K562 (cell line): Measurements from ENCODE around the gene TRIM23. TPM values are rescaled to one million over a fixed set of nuclear protein-coding genes. Genes with fewer than 3 reads are reported as not detected.

ENCODE experiments used
- BCOR ChIP-seq: fragments of 450-650 bp; IDR thresholded peaks from 2 replicates; pipeline ENCODE4 v1.6.1; 2016
- MAFG ChIP-seq: fragments of 450-650 bp; conservative IDR thresholded peaks from 2 replicates; pipeline ENCODE4 v1.6.1; 2016; ENCODE audit warnings: missing genetic modification characterization, missing compliant biosample characterization
- NCOA2 ChIP-seq, 2 experiments: fragments of 450-650 bp; IDR thresholded peaks; 2 replicates each; pipeline ENCODE4 v1.6.1; 2018; ENCODE audit warnings: mild to moderate bottlenecking in 2 of 2, moderate library complexity in 1 of 2; ENCODE audit not compliant: partially characterized antibody in 2 of 2
- RBBP5 ChIP-seq: fragments of 200-600 bp; sonication (generic); IDR thresholded peaks from 2 replicates; pipeline ENCODE4 v1.6.1; 2012; ENCODE audit warnings: borderline replicate concordance, mild to moderate bottlenecking, low read length, control low read depth, inconsistent platforms; ENCODE audit not compliant: insufficient read depth, poor library complexity, severe bottlenecking
- RBM14 ChIP-seq: fragments of 200-400 bp; formaldehyde crosslinking; IDR thresholded peaks from 2 replicates; pipeline ENCODE4 v1.6.1; 2018; ENCODE audit warnings: low read depth, mild to moderate bottlenecking, low read length, moderate library complexity, borderline replicate concordance; ENCODE audit not compliant: insufficient read depth
- SMARCA4 ChIP-seq: fragments of 450-650 bp; IDR thresholded peaks from 2 replicates; pipeline ENCODE4 v1.6.1; 2016
- ZC3H11A ChIP-seq: IDR thresholded peaks from 2 replicates; pipeline ENCODE4 v1.6.1; 2012; ENCODE audit warnings: low read depth, low read length, improper control_type of control experiment
- polyA plus RNA-seq, 8 experiments: library from polyadenylated mRNA; depleted of rRNA in 4 of 8; stranded (reverse) in 5 of 8; unstranded in 3 of 8; fragments of >200 nt; fragmentation: Nextera tagmentation in 2 of 8; fragmentation: Illumina TruSeq in 1 of 8; extraction: Ambion mirVana in 2 of 8; extraction: Trizol in 1 of 8; gene quantifications; 2 replicates each; pipeline versions ENCODE4 v1.2.1 to v1.2.3, GENCODE V29; 2011 to 2014; ENCODE audit warnings: inconsistent platforms in 1 of 8, missing spikeins in 1 of 8
- total RNA-seq, 7 experiments: library from RNA; depleted of rRNA in 6 of 7; stranded (reverse); fragments of >200 nt in 6 of 7; fragmentation: Illumina TruSeq in 2 of 7; extraction: Trizol in 2 of 7; gene quantifications; 2 replicates each; pipeline versions ENCODE4 v1.2.1 to v1.2.3, GENCODE V29; 2011 to 2021; ENCODE audit warnings: low replicate concordance in 1 of 7
- TF ChIP-seq, protein P1 (sequence below): fragments of 200-800 bp; sonication (Bioruptor generic); IDR thresholded peaks from 2 replicates; pipeline ENCODE4 v1.6.1; 2016; ENCODE audit warnings: missing genetic modification characterization, missing compliant biosample characterization
- TF ChIP-seq, protein P2 (sequence below): fragments of 450-650 bp; IDR thresholded peaks from 2 replicates; pipeline ENCODE4 v1.6.1; 2016; ENCODE audit warnings: mild to moderate bottlenecking, moderate library complexity

The TRIM23 gene
- total and polyA plus RNA-seq, 9 of the 15 experiments (the other 6 are each of a cell fraction or from before 2014, with no cell fraction given) = 2.4 to 8.5 (median 4.9) TPM

DNA sequence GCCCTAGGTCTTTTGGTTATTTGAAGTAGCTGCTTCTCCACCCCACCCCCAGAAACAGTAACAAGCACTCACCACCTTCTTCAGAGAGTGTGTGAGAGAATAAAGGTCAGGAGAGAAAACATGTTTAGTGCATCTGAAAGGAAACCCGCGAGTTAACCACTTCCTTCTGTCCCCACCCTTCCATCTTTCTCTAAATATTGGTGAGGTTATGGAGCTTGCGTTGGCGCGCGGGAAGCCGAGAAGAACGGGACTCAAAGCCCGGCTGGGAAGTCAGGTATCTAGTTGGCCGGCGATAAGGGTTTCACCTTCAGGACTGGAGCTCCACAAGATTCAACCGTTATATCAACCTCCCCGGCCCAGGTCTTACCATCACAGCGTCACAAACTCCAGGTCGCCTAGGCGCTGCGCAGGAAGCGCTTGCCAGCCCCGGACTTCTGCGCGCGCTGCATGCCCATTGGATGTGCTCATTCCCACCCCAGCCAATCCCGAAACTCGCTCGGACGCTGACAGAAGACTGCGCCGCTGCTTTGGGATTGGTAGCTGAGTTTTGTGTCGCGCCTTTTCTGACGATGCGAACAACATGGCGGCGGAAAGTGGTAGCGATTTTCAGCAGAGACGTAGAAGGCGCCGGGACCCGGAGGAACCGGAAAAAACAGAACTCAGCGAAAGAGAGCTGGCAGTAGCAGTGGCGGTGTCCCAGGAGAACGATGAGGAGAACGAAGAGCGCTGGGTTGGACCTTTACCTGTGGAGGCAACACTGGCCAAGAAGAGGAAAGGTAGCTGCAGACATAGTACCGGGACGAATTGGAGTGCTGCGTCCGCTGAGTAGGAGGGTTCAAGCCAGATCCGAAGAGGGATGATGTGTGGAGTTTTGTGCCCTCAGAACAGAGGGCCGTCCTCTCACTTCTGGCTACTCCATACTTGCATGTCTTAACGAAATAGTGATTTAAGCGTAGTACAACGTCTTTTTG, 61.1 kb downstream of the TRIM23 start, which contains the start of the genes CENPK and PPWD1 (continued):
- TF ChIP-seq, protein P1, sequence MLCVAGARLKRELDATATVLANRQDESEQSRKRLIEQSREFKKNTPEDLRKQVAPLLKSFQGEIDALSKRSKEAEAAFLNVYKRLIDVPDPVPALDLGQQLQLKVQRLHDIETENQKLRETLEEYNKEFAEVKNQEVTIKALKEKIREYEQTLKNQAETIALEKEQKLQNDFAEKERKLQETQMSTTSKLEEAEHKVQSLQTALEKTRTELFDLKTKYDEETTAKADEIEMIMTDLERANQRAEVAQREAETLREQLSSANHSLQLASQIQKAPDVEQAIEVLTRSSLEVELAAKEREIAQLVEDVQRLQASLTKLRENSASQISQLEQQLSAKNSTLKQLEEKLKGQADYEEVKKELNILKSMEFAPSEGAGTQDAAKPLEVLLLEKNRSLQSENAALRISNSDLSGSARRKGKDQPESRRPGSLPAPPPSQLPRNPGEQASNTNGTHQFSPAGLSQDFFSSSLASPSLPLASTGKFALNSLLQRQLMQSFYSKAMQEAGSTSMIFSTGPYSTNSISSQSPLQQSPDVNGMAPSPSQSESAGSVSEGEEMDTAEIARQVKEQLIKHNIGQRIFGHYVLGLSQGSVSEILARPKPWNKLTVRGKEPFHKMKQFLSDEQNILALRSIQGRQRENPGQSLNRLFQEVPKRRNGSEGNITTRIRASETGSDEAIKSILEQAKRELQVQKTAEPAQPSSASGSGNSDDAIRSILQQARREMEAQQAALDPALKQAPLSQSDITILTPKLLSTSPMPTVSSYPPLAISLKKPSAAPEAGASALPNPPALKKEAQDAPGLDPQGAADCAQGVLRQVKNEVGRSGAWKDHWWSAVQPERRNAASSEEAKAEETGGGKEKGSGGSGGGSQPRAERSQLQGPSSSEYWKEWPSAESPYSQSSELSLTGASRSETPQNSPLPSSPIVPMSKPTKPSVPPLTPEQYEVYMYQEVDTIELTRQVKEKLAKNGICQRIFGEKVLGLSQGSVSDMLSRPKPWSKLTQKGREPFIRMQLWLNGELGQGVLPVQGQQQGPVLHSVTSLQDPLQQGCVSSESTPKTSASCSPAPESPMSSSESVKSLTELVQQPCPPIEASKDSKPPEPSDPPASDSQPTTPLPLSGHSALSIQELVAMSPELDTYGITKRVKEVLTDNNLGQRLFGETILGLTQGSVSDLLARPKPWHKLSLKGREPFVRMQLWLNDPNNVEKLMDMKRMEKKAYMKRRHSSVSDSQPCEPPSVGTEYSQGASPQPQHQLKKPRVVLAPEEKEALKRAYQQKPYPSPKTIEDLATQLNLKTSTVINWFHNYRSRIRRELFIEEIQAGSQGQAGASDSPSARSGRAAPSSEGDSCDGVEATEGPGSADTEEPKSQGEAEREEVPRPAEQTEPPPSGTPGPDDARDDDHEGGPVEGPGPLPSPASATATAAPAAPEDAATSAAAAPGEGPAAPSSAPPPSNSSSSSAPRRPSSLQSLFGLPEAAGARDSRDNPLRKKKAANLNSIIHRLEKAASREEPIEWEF (CRISPR knock-in tag) = no peak
- TF ChIP-seq ZC3H11A (peak; percentile 63; the same call in 1 of the 2 replicates), NCOA2 (IDR thresholded peaks at IDR 0.05; ENCODE audit: partially characterized antibody in 2 of 2) (no peak), SMARCA4 (no peak; the same call in 1 of the 2 replicates), MAFG (tag) (no peak), RBM14 (no peak), BCOR (no peak), RBBP5 (peak; percentile 94)
- TF ChIP-seq, protein P2, sequence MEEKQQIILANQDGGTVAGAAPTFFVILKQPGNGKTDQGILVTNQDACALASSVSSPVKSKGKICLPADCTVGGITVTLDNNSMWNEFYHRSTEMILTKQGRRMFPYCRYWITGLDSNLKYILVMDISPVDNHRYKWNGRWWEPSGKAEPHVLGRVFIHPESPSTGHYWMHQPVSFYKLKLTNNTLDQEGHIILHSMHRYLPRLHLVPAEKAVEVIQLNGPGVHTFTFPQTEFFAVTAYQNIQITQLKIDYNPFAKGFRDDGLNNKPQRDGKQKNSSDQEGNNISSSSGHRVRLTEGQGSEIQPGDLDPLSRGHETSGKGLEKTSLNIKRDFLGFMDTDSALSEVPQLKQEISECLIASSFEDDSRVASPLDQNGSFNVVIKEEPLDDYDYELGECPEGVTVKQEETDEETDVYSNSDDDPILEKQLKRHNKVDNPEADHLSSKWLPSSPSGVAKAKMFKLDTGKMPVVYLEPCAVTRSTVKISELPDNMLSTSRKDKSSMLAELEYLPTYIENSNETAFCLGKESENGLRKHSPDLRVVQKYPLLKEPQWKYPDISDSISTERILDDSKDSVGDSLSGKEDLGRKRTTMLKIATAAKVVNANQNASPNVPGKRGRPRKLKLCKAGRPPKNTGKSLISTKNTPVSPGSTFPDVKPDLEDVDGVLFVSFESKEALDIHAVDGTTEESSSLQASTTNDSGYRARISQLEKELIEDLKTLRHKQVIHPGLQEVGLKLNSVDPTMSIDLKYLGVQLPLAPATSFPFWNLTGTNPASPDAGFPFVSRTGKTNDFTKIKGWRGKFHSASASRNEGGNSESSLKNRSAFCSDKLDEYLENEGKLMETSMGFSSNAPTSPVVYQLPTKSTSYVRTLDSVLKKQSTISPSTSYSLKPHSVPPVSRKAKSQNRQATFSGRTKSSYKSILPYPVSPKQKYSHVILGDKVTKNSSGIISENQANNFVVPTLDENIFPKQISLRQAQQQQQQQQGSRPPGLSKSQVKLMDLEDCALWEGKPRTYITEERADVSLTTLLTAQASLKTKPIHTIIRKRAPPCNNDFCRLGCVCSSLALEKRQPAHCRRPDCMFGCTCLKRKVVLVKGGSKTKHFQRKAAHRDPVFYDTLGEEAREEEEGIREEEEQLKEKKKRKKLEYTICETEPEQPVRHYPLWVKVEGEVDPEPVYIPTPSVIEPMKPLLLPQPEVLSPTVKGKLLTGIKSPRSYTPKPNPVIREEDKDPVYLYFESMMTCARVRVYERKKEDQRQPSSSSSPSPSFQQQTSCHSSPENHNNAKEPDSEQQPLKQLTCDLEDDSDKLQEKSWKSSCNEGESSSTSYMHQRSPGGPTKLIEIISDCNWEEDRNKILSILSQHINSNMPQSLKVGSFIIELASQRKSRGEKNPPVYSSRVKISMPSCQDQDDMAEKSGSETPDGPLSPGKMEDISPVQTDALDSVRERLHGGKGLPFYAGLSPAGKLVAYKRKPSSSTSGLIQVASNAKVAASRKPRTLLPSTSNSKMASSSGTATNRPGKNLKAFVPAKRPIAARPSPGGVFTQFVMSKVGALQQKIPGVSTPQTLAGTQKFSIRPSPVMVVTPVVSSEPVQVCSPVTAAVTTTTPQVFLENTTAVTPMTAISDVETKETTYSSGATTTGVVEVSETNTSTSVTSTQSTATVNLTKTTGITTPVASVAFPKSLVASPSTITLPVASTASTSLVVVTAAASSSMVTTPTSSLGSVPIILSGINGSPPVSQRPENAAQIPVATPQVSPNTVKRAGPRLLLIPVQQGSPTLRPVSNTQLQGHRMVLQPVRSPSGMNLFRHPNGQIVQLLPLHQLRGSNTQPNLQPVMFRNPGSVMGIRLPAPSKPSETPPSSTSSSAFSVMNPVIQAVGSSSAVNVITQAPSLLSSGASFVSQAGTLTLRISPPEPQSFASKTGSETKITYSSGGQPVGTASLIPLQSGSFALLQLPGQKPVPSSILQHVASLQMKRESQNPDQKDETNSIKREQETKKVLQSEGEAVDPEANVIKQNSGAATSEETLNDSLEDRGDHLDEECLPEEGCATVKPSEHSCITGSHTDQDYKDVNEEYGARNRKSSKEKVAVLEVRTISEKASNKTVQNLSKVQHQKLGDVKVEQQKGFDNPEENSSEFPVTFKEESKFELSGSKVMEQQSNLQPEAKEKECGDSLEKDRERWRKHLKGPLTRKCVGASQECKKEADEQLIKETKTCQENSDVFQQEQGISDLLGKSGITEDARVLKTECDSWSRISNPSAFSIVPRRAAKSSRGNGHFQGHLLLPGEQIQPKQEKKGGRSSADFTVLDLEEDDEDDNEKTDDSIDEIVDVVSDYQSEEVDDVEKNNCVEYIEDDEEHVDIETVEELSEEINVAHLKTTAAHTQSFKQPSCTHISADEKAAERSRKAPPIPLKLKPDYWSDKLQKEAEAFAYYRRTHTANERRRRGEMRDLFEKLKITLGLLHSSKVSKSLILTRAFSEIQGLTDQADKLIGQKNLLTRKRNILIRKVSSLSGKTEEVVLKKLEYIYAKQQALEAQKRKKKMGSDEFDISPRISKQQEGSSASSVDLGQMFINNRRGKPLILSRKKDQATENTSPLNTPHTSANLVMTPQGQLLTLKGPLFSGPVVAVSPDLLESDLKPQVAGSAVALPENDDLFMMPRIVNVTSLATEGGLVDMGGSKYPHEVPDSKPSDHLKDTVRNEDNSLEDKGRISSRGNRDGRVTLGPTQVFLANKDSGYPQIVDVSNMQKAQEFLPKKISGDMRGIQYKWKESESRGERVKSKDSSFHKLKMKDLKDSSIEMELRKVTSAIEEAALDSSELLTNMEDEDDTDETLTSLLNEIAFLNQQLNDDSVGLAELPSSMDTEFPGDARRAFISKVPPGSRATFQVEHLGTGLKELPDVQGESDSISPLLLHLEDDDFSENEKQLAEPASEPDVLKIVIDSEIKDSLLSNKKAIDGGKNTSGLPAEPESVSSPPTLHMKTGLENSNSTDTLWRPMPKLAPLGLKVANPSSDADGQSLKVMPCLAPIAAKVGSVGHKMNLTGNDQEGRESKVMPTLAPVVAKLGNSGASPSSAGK = peak; percentile 77
